Measurements from ENCODE around the gene IRAK1. TPM values are rescaled to one million over a fixed set of nuclear protein-coding genes. Genes with fewer than 3 reads are reported as not detected.

Gene IRAK1
- polyA plus RNA-seq, 1 donor from 2014 or later: 6.8 TPM

DNA sequence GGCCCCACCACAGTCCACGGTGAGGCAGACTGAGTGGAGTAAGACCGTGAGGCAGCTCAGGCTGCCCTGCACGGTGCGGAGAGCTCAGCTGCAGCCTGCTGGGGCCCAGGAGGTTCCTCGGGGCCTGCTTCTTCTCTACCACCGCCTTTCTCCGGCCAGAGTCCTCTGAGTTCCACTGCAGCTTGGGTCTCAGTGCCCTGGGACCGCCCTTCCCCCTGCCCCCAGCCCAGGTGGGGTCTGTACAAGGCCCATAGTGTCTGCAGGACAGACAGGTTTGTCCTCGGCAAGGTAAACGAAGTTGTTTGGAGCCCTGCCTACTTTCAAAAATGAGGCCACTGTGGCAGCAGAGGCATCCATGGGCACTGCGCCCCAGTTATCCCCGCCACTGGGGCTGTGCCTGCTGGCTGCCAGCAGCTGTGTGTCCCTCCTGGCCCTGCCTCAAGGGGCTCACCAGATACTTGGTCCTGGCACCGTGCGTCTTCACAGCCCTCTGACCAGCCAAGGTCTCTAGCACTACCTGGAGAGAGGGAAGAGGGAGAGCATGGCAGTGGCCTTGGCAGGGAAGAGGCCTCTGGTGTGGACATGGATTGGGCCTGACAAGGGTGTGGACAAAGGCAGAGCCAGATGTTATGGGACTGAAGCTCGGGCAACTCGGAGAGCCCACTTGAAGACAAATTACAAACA lies 4.0 kb downstream of the IRAK1 start:
- no peaks in the 10 kb centered on the region for H3K36me3 ChIP-seq (ENCODE audit: insufficient read depth, low read length)
- no peaks in the 10 kb centered on the region for H3F3A ChIP-seq (ENCODE audit: insufficient read depth, low read length, poor library complexity, severe bottlenecking)
- H3K27ac ChIP-seq (ENCODE audit: low read length): no peak overlapping the region
- no peak overlapping the region for H3K4me2 ChIP-seq (ENCODE audit: low read length)
- no peak overlapping the region for H3K4me3 ChIP-seq (ENCODE audit: low read length)
- no peaks in the 10 kb centered on the region for H3K9me3 ChIP-seq (ENCODE audit: low read length)
- H3K9me2 ChIP-seq (ENCODE audit: insufficient read depth, low read length): no peaks in the 10 kb centered on the region
- H4K20me1 ChIP-seq (ENCODE audit: insufficient read depth): no peaks in the 10 kb centered on the region
- TF ChIP-seq EZH2 (IDR thresholded peaks at IDR 0.05; ENCODE audit: borderline replicate concordance, insufficient read depth, low read length, poor library complexity, severe bottlenecking): no peak
- TF ChIP-seq SMC3 (conservative IDR thresholded peaks at IDR 0.05; ENCODE audit: poor library complexity): no peak
- TF ChIP-seq MXI1 (conservative IDR thresholded peaks at IDR 0.05; ENCODE audit: poor library complexity, severe bottlenecking): no peak
- TF ChIP-seq POLR2AphosphoS5 (IDR thresholded peaks at IDR 0.05): no peak
- TF ChIP-seq, protein P1, sequence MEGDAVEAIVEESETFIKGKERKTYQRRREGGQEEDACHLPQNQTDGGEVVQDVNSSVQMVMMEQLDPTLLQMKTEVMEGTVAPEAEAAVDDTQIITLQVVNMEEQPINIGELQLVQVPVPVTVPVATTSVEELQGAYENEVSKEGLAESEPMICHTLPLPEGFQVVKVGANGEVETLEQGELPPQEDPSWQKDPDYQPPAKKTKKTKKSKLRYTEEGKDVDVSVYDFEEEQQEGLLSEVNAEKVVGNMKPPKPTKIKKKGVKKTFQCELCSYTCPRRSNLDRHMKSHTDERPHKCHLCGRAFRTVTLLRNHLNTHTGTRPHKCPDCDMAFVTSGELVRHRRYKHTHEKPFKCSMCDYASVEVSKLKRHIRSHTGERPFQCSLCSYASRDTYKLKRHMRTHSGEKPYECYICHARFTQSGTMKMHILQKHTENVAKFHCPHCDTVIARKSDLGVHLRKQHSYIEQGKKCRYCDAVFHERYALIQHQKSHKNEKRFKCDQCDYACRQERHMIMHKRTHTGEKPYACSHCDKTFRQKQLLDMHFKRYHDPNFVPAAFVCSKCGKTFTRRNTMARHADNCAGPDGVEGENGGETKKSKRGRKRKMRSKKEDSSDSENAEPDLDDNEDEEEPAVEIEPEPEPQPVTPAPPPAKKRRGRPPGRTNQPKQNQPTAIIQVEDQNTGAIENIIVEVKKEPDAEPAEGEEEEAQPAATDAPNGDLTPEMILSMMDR (IDR thresholded peaks at IDR 0.05; ENCODE audit: poor library complexity, severe bottlenecking): no peak
- TF ChIP-seq, protein P2, sequence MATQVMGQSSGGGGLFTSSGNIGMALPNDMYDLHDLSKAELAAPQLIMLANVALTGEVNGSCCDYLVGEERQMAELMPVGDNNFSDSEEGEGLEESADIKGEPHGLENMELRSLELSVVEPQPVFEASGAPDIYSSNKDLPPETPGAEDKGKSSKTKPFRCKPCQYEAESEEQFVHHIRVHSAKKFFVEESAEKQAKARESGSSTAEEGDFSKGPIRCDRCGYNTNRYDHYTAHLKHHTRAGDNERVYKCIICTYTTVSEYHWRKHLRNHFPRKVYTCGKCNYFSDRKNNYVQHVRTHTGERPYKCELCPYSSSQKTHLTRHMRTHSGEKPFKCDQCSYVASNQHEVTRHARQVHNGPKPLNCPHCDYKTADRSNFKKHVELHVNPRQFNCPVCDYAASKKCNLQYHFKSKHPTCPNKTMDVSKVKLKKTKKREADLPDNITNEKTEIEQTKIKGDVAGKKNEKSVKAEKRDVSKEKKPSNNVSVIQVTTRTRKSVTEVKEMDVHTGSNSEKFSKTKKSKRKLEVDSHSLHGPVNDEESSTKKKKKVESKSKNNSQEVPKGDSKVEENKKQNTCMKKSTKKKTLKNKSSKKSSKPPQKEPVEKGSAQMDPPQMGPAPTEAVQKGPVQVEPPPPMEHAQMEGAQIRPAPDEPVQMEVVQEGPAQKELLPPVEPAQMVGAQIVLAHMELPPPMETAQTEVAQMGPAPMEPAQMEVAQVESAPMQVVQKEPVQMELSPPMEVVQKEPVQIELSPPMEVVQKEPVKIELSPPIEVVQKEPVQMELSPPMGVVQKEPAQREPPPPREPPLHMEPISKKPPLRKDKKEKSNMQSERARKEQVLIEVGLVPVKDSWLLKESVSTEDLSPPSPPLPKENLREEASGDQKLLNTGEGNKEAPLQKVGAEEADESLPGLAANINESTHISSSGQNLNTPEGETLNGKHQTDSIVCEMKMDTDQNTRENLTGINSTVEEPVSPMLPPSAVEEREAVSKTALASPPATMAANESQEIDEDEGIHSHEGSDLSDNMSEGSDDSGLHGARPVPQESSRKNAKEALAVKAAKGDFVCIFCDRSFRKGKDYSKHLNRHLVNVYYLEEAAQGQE (IDR thresholded peaks at IDR 0.05; ENCODE audit: borderline replicate concordance): no peak
- no peak for TF ChIP-seq TAF1 (IDR thresholded peaks at IDR 0.05; ENCODE audit: low read depth)
- TF ChIP-seq EP300 (conservative IDR thresholded peaks at IDR 0.05; ENCODE audit: poor library complexity, severe bottlenecking): no peak
- TF ChIP-seq RAD21 (conservative IDR thresholded peaks at IDR 0.05): no peak
- no peaks in the 10 kb centered on the region for H3K27me3 ChIP-seq (ENCODE audit: insufficient read depth, low read depth, low read length)
- no peak overlapping the region for H3K9ac ChIP-seq (ENCODE audit: low read length)
- no peaks in the 10 kb centered on the region for H3K79me2 ChIP-seq (replicated peaks; ENCODE audit: insufficient read depth, low read length)
- no peak overlapping the region for H2AFZ ChIP-seq (ENCODE audit: low read depth, low read length)

DNA sequence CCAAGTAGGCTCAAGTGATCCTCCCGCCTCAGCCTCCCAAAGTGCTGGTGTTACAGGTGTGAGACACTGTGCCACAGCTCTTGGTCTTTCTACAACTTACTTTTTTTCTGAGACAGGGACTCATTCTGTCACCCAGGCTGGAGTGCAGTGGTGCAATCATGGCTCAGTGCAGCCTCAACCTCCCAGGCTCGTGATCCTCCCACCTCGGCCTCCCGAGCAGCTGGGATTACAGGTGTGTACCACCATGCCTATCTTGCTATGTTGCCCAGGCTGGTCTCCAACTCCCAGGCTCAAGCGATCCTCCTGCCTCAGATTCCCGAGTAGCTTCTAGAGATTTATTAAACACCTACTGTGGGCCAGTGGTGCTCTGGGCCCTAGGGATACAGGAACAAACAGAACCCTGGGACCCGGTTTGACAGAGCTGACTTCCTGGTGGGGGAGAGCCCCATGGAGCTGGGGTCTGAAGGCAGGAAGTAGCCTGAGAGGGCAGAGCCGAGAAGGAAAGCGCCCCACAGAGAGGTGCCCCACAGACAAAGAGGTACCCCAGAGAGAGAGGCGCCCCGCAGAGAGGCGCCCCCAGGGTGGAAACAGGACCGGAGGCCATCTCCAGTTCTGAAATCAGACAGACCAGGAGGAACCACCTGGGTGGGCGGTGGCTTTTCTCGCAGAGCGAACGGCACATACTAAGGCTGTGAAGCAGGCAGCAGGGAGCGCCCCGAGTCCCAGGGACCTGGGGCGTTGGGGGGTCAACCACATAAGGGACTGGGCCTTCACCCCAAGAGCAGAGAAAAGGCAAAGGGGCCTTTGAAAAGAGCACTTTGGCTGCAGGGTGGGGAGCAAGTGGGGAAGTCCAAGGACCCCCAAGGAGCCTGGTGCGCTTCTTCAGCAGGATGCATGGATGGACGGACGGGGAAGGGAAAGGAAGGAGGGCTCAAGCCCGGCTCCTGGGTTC lies 5.0 kb downstream of the IRAK1 start:
- Histone ChIP-seq H3K9me3 (ENCODE audit: low read length) (no peaks in the 10 kb centered on the region), H3K27me3 (ENCODE audit: insufficient read depth, low read depth, low read length) (no peaks in the 10 kb centered on the region), H3K27ac (ENCODE audit: low read length) (no peak overlapping the region), H3K79me2 (replicated peaks; ENCODE audit: insufficient read depth, low read length) (no peaks in the 10 kb centered on the region), H3K4me2 (ENCODE audit: low read length) (no peak overlapping the region), H3K9ac (ENCODE audit: low read length) (no peak overlapping the region), H2AFZ (ENCODE audit: low read depth, low read length) (no peak overlapping the region), H3K9me2 (ENCODE audit: insufficient read depth, low read length) (no peaks in the 10 kb centered on the region), H3K36me3 (ENCODE audit: insufficient read depth, low read length) (no peaks in the 10 kb centered on the region), H3F3A (ENCODE audit: insufficient read depth, low read length, poor library complexity, severe bottlenecking) (no peaks in the 10 kb centered on the region), H4K20me1 (ENCODE audit: insufficient read depth) (no peaks in the 10 kb centered on the region), H3K4me3 (ENCODE audit: low read length) (no peak overlapping the region)
- no peak for TF ChIP-seq EP300 (conservative IDR thresholded peaks at IDR 0.05; ENCODE audit: poor library complexity, severe bottlenecking)
- no peak for TF ChIP-seq MXI1 (conservative IDR thresholded peaks at IDR 0.05; ENCODE audit: poor library complexity, severe bottlenecking)
- TF ChIP-seq RAD21 (conservative IDR thresholded peaks at IDR 0.05): no peak
- TF ChIP-seq EZH2 (IDR thresholded peaks at IDR 0.05; ENCODE audit: borderline replicate concordance, insufficient read depth, low read length, poor library complexity, severe bottlenecking): no peak
- TF ChIP-seq SMC3 (conservative IDR thresholded peaks at IDR 0.05; ENCODE audit: poor library complexity): no peak
- no peak for TF ChIP-seq POLR2AphosphoS5 (IDR thresholded peaks at IDR 0.05)
- TF ChIP-seq, protein P2 (IDR thresholded peaks at IDR 0.05; ENCODE audit: borderline replicate concordance): no peak
- TF ChIP-seq, protein P1 (IDR thresholded peaks at IDR 0.05; ENCODE audit: poor library complexity, severe bottlenecking): no peak
- no peak for TF ChIP-seq TAF1 (IDR thresholded peaks at IDR 0.05; ENCODE audit: low read depth)
